GM21367 (cell line): ENCODE results near the gene FLII.
"Not testable (repeated sequence)": the region's sequence is repeated elsewhere in the genome, so short reads cannot be mapped to it uniquely, and the experiment has no call there.

Source experiments
- ATAC-seq: cut with Tn5 transposase; IDR thresholded peaks from one replicate; pipeline ENCODE4 v1.9.1; 2021; ENCODE audit not compliant: unreplicated experiment

FLII gene

GRCh38 chr17:18224387-18225120 lies 34.0 kb downstream of the FLII start:
- ATAC-seq, result no peak

- no peak for ATAC-seq
Observed at GRCh38 chr17:18224053-18224386, 34.5 kb downstream of the FLII start.

- no peak for ATAC-seq
Observed at GRCh38 chr17:18218756-18219415, 39.7 kb downstream of the FLII start.

GRCh38 chr17:18217412-18218015 lies 41.0 kb downstream of the FLII start:
- ATAC-seq, result no peak

- not testable (repeated sequence) for ATAC-seq
Observed at GRCh38 chr17:18216906-18217305, 41.6 kb downstream of the FLII start.

- no peak for ATAC-seq
Observed at GRCh38 chr17:18213666-18214270, 44.8 kb downstream of the FLII start.

GRCh38 chr17:18208092-18208491 lies 50.4 kb downstream of the FLII start:
- no peak for ATAC-seq

- ATAC-seq, result no peak
Observed at GRCh38 chr17:18206962-18207361, 51.6 kb downstream of the FLII start.

- ATAC-seq, result no peak
Observed at GRCh38 chr17:18205861-18206260, 52.7 kb downstream of the FLII start.

GRCh38 chr17:18203308-18203707 lies 55.2 kb downstream of the FLII start:
- no peak for ATAC-seq

GRCh38 chr17:18201108-18201507 lies 57.4 kb downstream of the FLII start:
- ATAC-seq, result no peak

- ATAC-seq, result no peak
Observed at GRCh38 chr17:18198530-18198929, 60.0 kb downstream of the FLII start.

GRCh38 chr17:18197535-18198194 lies 60.9 kb downstream of the FLII start:
- ATAC-seq, result no peak

GRCh38 chr17:18195246-18195645 lies 63.3 kb downstream of the FLII start:
- ATAC-seq, result no peak
